ENCODE data around the gene QRFPR.

DNA sequence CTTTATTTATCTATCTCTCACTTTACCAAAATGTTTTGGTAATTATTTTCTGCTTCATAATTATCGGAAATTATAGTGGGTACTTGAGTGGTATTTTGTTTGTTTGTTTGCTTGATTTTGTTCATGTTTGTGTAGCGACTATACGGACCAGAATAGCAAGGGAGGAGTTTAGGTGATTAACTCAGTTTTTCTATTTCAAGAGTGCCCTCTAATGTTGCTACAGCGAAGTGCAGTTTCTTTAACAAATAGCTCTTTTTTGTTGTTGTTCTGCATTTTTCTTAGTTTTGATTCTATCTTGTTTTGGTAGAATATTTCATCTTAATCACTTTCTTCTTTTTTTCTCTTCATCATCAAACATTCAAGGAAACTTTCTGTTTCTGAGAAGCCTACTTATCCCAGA is 40.8 kb upstream of the QRFPR start:
- TF ChIP-seq, protein P1, sequence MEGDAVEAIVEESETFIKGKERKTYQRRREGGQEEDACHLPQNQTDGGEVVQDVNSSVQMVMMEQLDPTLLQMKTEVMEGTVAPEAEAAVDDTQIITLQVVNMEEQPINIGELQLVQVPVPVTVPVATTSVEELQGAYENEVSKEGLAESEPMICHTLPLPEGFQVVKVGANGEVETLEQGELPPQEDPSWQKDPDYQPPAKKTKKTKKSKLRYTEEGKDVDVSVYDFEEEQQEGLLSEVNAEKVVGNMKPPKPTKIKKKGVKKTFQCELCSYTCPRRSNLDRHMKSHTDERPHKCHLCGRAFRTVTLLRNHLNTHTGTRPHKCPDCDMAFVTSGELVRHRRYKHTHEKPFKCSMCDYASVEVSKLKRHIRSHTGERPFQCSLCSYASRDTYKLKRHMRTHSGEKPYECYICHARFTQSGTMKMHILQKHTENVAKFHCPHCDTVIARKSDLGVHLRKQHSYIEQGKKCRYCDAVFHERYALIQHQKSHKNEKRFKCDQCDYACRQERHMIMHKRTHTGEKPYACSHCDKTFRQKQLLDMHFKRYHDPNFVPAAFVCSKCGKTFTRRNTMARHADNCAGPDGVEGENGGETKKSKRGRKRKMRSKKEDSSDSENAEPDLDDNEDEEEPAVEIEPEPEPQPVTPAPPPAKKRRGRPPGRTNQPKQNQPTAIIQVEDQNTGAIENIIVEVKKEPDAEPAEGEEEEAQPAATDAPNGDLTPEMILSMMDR (IDR thresholded peaks at IDR 0.05), result peak in 2 of 5 experiments; percentile 20 to 23
- TF ChIP-seq POLR2AphosphoS5 (IDR thresholded peaks at IDR 0.05) (no peak), POLR2A (IDR thresholded peaks at IDR 0.05) (no peak), EP300 (IDR thresholded peaks at IDR 0.05; ENCODE audit: low read depth) (no peak)
